Motor neuron (in vitro differentiated cells): ENCODE results near the gene PIAS1. TPM values are rescaled to one million over a fixed set of nuclear protein-coding genes. Genes with fewer than 3 reads are reported as not detected.
A peak's percentile ranks its signal among the peaks of the same experiment; 100 is the strongest.

Source experiments
- ATAC-seq, 8 experiments: fragments of 200-7000 bp; cut with Tn5 transposase; replicated peaks in 6 of 8; 2 replicates each; pipeline ENCODE4 v1.8.0; 2021; ENCODE audit warnings: mild to moderate bottlenecking in 8 of 8, moderate library complexity in 8 of 8
- H3K27ac ChIP-seq, 2 donors: fragments of 250-450 bp; sonication (Bioruptor Pico); 2 replicates each; pipeline ENCODE4 v1.9.0; 2021; ENCODE audit warnings: antibody characterized with exemption in 2 of 2, mild to moderate bottlenecking in 2 of 2, moderate library complexity in 1 of 2
- H3K4me1 ChIP-seq, 2 donors: fragments of 250-450 bp; sonication (Bioruptor Pico); replicated peaks in 1 of 2; 2 replicates each; pipeline ENCODE4 v1.6.1; 2021; ENCODE audit warnings: antibody characterized with exemption in 2 of 2, mild to moderate bottlenecking in 2 of 2, moderate library complexity in 1 of 2
- H3K4me3 ChIP-seq, 5 donors: fragments of 250-450 bp; sonication (Bioruptor Pico); 2 replicates each; pipeline ENCODE4 v1.9.0; 2021; ENCODE audit warnings: antibody characterized with exemption in 5 of 5, mild to moderate bottlenecking in 5 of 5, moderate library complexity in 4 of 5
- WGBS, 10 experiments: fragments of 450-650 bp; shearing (Covaris generic); methylation state at CpG; one replicate each; pipeline ENCODE4 v1.0.0; 2022; 5-methylcytosine and 5-hydroxymethylcytosine counted together
- in situ Hi-C, 9 experiments: fragments of 400-800 bp; cut with MboI; loops; one replicate each; pipeline ENCODE4 v1.15.0; 2021; ENCODE audit warnings: low sequenced_read_pairs in 9 of 9, low pct_unique_long_range_greater_than_20kb in 2 of 9; ENCODE audit not compliant: unreplicated experiment in 9 of 9
- total RNA-seq, 8 experiments: library from RNA; unstranded; fragments of 300-600 nt; gene quantifications; 2 replicates each; pipeline versions ENCODE4 v1.2.3 to v1.2.4, GENCODE V29; 2022

Gene PIAS1
- total RNA-seq, 8 experiments from 2014 or later = 20.5 to 47.4 (median 31.3) TPM

- no peak overlapping the region for H3K27ac ChIP-seq
- ATAC-seq = no peak
- 22 to 86% (median 51%) methylated on average over 2 to 3 of the region's 3 CpGs for WGBS, 10 experiments
- H3K4me3 ChIP-seq = no peak overlapping the region
- in situ Hi-C loops = no loop called here
- H3K4me1 ChIP-seq = peaks cover 0 to 6% of the 10 kb centered on the region in 2 donors
Measured at GRCh38 chr15:68112706-68113105, 58.6 kb downstream of the PIAS1 start.

GRCh38 chr15:68113273-68113672 is 59.2 kb downstream of the PIAS1 start:
- Histone ChIP-seq H3K4me1 (peaks cover 0 to 6% of the 10 kb centered on the region in 2 donors), H3K4me3 (no peak overlapping the region), H3K27ac (no peak overlapping the region)
- in situ Hi-C loops = no loop called here
- ATAC-seq = peak in 5 of 8 experiments; percentile 19 to 63 (median 38)

GRCh38 chr15:68113751-68114150 is 59.6 kb downstream of the PIAS1 start:
- no peak for ATAC-seq
- 9 to 83% (median 36%) methylated on average over 1 of the region's 1 CpG; no CpG with 5 or more reads in 6 of the 10 experiments for WGBS, 10 experiments
- H3K27ac ChIP-seq = no peak overlapping the region
- peaks cover 0 to 6% of the 10 kb centered on the region in 2 donors for H3K4me1 ChIP-seq
- in situ Hi-C loops = no loop called here
- H3K4me3 ChIP-seq = no peak overlapping the region

GRCh38 chr15:68114356-68114755 is 60.2 kb downstream of the PIAS1 start:
- WGBS, 10 experiments = 0 to 100% (median 47%) methylated on average over 1 of the region's 1 CpG; no CpG with 5 or more reads in 2 of the 10 experiments
- ATAC-seq = peak in 2 of 8 experiments; percentile 22 to 28

GRCh38 chr15:68114840-68115239 is 60.7 kb downstream of the PIAS1 start:
- in situ Hi-C loops = no loop called here
- peaks cover 0 to 6% of the 10 kb centered on the region in 2 donors for H3K4me1 ChIP-seq
- 29 to 100% (median 94%) methylated on average over 1 to 2 of the region's 2 CpGs; no CpG with 5 or more reads in 1 of the 10 experiments for WGBS, 10 experiments
- H3K4me3 ChIP-seq = no peak overlapping the region
- no peak for ATAC-seq
- no peak overlapping the region for H3K27ac ChIP-seq

More at GRCh38 chr15:68114356-68114755, 60.2 kb downstream of the PIAS1 start:
- H3K4me3 ChIP-seq = no peak overlapping the region
- no peak overlapping the region for H3K27ac ChIP-seq
- in situ Hi-C loops = no loop called here
- H3K4me1 ChIP-seq = peaks cover 0 to 6% of the 10 kb centered on the region in 2 donors

GRCh38 chr15:68124700-68125099 is 70.6 kb downstream of the PIAS1 start:
- in situ Hi-C loops = no loop called here
- 78 to 100% (median 100%) methylated on average over 2 of the region's 2 CpGs; no CpG with 5 or more reads in 2 of the 10 experiments for WGBS, 10 experiments
- Histone ChIP-seq H3K4me3 (no peak overlapping the region), H3K27ac (no peak overlapping the region), H3K4me1 (no peaks in the 10 kb centered on the region)
- ATAC-seq = no peak

GRCh38 chr15:68126396-68126795 is 72.3 kb downstream of the PIAS1 start:
- ATAC-seq = peak in 3 of 8 experiments; percentile 40 to 96 (median 82)
- Histone ChIP-seq H3K4me3 (no peak overlapping the region), H3K27ac (no peak overlapping the region), H3K4me1 (no peaks in the 10 kb centered on the region)
- in situ Hi-C loops = no loop called here
- WGBS, 10 experiments = 0 to 100% (median 51%) methylated on average over 1 to 8 of the region's 8 CpGs; no CpG with 5 or more reads in 2 of the 10 experiments

- WGBS, 10 experiments = 59 to 100% (median 90%) methylated on average over 1 to 3 of the region's 3 CpGs; no CpG with 5 or more reads in 1 of the 10 experiments
- in situ Hi-C loops = no loop called here
- no peak for ATAC-seq
Measured at GRCh38 chr15:68129072-68129471, 75.0 kb downstream of the PIAS1 start.

GRCh38 chr15:68130851-68131250 is 76.7 kb downstream of the PIAS1 start:
- WGBS, 10 experiments = 90 to 100% (median 95%) methylated on average over 2 to 3 of the region's 3 CpGs
- in situ Hi-C loops = no loop called here
- H3K4me1 ChIP-seq = no peaks in the 10 kb centered on the region
- ATAC-seq = no peak
- no peak overlapping the region for H3K4me3 ChIP-seq
- H3K27ac ChIP-seq = no peak overlapping the region

More at GRCh38 chr15:68129072-68129471, 75.0 kb downstream of the PIAS1 start:
- Histone ChIP-seq H3K4me1 (no peaks in the 10 kb centered on the region), H3K4me3 (no peak overlapping the region), H3K27ac (no peak overlapping the region)

GRCh38 chr15:68137096-68137495 is 83.0 kb downstream of the PIAS1 start:
- H3K4me3 ChIP-seq = no peak overlapping the region
- no peaks in the 10 kb centered on the region for H3K4me1 ChIP-seq
- in situ Hi-C loops = no loop called here
- WGBS, 10 experiments = 20 to 100% (median 100%) methylated on average over 1 of the region's 1 CpG; no CpG with 5 or more reads in 3 of the 10 experiments
- no peak for ATAC-seq
- no peak overlapping the region for H3K27ac ChIP-seq

GRCh38 chr15:68143129-68143528 is 89.0 kb downstream of the PIAS1 start:
- no peak overlapping the region for H3K27ac ChIP-seq
- no peak overlapping the region for H3K4me3 ChIP-seq
- H3K4me1 ChIP-seq = no peaks in the 10 kb centered on the region
- 89 to 100% (median 100%) methylated on average over 1 to 2 of the region's 2 CpGs; no CpG with 5 or more reads in 1 of the 10 experiments for WGBS, 10 experiments
- in situ Hi-C loops = no loop called here
- no peak for ATAC-seq

- 50 to 100% (median 79%) methylated on average over 1 of the region's 1 CpG; no CpG with 5 or more reads in 4 of the 10 experiments for WGBS, 10 experiments
- in situ Hi-C loops = no loop called here
- no peak for ATAC-seq
- Histone ChIP-seq H3K4me1 (no peaks in the 10 kb centered on the region), H3K4me3 (no peak overlapping the region), H3K27ac (no peak overlapping the region)
Measured at GRCh38 chr15:68143785-68144184, 89.7 kb downstream of the PIAS1 start.

- Histone ChIP-seq H3K4me1 (no peaks in the 10 kb centered on the region), H3K27ac (no peak overlapping the region), H3K4me3 (no peak overlapping the region)
- in situ Hi-C loops = no loop called here
- peak in 1 of 8 experiments; percentile 21 for ATAC-seq
Measured at GRCh38 chr15:68145706-68146105, 91.6 kb downstream of the PIAS1 start.

GRCh38 chr15:68148039-68148438 is 93.9 kb downstream of the PIAS1 start:
- ATAC-seq = no peak
- Histone ChIP-seq H3K4me3 (no peak overlapping the region), H3K4me1 (no peaks in the 10 kb centered on the region), H3K27ac (no peak overlapping the region)
- 57 to 89% (median 77%) methylated on average over 1 of the region's 1 CpG; no CpG with 5 or more reads in 6 of the 10 experiments for WGBS, 10 experiments
- in situ Hi-C loops = no loop called here
